ENCODE measurements around the gene SDK1.

The SDK1 gene

DNA sequence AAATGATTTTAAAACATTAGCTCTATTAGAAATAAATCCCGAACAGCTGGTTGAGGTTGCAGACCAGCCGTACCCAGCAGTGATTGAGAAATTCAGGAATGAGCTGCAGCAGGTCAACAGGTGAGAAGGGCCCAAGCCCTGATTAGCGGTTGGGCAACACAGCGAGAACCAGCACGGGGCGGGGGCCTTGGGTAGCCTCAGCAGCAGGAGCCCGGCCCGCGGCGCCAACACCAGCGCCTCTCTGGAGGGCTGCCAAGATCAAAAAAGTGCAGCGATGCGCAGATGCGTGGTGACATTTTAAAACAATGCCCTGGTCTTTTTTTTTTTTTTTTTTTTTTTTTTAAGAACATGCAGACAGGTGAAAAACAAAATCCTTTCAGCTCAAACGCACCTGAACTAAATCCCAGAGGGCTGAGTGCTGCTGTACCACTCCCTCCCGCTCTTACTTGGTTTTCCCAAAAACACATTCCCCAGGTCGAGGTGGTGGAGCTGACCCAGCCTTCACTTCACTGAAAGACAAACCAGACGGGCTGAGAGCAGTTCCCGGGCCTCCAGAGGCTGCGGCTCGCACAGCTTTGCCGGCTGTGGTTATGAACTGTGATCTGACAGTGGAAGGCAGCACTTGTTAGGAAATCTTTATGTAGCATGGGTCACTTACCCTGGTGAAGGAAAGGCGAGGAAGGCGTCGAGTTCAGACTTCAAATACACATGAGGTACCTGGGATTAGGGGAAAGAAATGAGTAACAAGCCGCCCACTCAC lies 579.4 kb downstream of the SDK1 start:
- DNase-seq (ENCODE audit: low spot score) = no peak

DNA sequence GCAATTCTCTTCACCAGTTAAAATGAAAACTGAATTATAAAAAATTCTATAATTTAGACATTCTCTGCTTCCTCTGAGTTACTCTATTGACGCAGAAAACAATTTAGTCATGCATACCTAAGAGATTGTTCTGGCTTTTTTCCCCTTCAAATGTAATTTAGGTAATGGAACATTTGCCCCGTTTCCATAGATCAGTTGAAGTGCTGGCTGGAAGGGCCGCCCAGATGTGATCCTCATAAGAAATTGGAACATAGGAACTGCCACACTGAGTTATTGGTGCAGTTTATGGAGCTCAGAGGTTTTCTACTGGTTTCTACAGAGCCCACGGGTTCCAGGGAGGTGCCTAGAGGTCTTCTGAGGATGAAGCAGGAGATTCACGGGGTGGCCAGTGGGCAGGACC lies 581.7 kb downstream of the SDK1 start:
- DNase-seq (ENCODE audit: low spot score) = no peak

DNA sequence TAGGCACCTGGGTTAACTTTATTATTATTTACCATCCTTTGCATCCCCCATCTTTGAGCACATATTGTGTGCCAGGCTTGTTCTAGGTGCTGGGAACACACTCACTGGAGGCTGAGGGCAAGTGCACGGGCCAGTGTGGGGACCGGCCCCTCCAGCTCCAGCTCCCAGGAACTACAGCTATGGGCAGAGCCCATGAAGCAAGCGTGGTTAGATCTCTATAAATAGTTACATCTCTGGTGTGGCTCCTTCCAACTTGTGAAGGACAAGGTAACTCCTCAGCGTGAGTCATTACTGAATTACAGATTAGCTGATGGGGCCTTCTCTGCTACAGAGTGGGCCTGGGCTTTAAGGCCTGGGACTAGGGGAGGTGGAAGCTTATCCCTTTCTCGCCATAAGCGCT lies 583.5 kb downstream of the SDK1 start:
- peak; percentile 10 for DNase-seq (ENCODE audit: low spot score)

DNA sequence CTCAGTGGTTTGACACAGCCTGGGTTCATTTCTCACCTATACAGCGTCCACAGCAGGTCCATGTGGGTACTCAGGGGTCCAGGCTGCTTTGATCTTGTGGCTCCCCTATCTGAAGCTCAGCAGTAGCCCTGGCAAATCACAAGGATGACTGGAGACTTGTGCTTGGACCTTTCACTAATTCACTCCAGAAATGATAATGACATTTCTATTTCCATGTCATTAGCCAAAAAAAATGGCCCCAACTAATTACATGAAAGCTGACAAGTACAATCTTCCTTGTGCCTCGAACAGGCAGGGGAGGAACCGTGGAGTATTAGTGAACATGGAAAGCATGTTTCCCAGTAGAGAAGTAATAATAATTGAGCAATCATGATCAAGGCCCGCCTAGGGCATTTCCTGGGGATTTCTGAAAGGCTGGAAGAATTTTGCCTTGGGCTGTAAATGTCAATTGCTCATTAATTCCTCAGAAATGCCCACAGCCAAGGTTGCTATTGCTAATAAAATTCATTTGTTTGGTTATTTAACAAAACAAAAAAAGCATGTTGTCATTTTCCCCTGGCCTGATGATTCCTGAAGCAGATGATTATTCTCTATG lies 586.1 kb downstream of the SDK1 start:
- no peak for DNase-seq (ENCODE audit: low spot score)

DNA sequence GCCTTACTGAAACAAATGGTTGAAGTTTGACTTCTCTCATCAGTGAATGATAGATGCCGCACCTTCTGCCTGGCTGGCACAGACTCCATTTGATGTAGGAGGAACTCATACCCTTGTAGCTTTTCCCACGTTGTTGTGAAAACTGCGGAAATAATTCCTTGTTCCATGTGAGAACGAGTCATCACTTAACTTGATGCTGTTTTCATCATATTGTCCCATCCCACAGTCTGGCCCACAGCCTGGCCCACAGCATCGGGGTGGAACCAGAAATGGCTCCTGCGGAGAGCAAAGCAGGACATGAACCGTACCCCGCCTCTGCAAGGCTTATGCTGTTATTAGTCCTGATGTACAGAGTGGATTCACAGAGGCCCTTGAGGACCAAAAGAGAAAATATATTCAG lies 587.0 kb downstream of the SDK1 start:
- no peak for DNase-seq (ENCODE audit: low spot score)

DNA sequence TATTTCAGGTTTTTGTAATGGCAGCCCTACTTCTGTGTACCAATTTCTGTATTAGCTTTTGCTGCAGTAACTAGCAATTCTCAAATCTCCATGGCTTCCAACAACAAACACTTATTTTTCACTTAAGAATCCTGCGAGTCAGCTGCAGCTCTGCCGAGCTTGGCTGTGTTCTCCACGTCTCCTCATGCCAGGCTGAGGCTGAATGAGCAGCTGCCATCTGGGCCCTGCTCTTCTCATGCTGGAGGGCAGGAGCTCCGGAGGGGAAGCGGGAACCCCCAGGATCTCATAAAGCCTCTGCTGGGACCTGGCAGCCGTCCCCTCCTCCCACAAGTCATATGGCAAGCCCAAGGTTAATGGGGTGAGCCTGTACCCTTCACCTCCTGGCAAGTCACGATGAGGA lies 591.1 kb downstream of the SDK1 start:
- DNase-seq (ENCODE audit: low spot score) = peak; percentile 21

DNA sequence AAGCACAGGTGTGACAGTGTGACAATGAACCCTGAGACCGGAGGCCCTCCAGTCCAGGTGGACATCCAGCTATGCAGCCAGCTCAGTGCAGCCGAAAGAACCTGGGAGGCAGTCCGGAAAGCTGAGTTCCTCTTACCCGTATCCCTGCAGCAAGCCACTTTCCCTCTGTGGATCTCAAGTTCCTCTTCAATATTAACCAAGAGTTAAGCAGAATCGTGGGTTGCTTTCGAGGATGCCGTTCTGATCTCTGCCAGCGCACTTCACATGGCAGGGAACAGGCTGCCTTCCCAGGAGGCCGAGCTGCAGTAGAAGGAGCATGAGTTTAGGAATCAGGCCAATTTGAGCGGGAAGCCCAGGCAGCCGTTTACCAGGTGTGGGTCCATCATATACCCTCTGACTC lies 591.6 kb downstream of the SDK1 start:
- no peak for DNase-seq (ENCODE audit: low spot score)

DNA sequence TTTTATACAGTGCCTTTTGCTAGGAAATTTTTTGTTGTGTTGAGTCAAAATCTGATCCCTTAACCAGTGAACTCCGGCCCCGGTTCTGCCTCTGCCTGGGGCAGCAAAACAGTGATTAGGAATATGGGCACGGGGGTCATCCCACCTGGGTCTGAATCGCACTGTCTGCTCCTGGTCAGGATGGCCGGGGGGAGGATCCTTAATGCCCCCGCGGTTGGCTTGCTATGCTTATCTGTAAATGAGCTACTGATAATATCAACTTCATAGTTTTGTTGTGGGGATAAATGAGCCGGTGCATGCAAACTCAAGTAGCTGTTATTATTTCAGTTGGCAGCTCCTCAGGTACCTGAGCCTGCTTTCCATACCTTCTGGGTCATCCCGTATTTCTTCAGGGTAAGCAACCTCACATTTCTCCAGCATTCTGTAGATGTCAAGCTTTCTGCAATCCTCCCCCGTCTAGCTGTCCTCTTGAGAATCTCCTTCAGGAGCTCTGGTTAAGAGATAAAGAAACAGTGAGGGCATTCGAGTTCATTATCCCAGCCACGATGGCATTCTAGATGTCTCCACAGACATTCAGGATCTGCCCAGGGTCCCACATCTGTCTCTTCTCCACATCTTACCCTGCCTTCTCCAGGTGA lies 592.2 kb downstream of the SDK1 start:
- no peak for DNase-seq (ENCODE audit: low spot score)

DNA sequence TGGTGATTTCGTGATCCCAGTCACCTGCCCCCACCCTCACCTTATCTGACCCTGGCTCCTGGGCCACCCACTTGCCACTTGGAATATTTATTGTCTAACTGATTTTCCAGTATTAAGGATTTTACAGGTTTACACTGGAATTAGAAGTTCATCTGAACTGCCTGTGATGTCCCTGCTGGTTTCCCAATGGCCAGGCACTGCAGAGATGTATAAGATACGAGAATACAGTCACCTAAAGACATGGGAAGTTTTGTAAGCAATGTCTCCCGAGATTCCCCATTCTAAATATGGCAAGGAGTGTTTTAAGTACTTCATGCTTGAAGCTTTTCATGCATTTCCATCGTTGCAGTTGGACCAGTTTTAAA lies 592.7 kb downstream of the SDK1 start:
- DNase-seq (ENCODE audit: low spot score) = no peak

DNA sequence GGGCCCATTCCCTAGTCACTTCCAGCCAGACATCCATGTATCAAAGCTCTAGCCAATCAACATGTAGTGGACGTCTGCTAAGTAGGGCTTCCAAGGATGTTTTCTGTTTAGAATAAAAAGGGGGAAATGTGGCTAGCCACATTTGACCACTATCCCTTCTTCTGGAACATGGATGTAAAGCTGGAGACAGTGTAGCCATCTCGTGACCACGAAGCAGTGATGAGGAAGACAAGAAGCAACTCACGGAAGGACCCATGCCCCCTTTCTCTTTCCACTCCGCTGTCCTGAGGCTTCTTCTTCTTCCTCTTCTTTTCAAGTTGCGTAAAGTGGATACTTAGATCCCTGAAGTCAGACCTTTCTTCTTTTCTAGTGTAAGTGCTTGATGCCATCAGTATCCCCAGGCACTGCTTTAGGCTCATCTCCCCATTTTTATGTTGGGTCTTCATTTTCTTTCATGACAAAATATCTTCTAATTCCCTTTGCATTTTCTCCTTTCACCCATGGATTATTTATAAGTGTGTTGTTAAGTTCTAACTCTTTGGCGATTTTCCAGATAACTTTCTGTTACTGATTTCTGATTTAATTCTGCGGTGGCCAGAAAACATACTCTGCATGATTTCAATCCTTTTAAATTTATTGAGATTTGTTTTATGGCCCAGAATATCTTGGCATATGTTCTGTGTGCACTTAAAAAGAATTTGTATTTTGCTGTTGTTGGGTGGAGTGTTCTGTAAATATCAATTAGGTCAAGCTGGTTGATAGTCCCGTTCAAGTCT lies 594.5 kb downstream of the SDK1 start:
- no peak for DNase-seq (ENCODE audit: low spot score)

DNA sequence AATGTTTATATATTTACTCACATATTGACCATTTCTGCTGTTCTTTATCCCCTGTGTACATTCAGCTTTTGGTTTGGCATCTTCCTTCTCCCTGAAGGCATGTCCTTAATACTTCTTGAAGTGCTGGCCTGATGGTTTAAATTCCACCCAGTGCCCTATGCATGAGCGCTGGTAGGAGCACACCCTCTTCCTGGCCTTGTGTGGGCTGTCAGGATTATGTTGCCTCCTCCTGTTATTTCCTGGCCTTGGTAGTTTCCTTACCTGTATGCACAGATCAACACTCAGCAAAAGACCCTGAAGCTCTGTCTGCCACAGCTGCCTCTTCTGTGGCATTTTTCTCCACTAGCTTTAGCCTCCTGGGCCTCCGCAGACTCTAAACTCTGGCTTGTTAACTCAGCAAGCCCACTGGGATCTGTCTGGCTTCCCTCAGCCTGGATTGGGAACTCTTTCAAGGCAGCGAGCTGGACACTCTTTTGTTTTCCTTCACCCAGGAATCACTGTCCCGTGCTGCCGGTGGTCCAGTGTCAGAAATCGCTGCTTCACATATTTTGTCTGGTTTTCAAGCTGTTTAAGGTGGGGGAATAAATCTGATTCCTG lies 595.2 kb downstream of the SDK1 start:
- no peak for DNase-seq (ENCODE audit: low spot score)

DNA sequence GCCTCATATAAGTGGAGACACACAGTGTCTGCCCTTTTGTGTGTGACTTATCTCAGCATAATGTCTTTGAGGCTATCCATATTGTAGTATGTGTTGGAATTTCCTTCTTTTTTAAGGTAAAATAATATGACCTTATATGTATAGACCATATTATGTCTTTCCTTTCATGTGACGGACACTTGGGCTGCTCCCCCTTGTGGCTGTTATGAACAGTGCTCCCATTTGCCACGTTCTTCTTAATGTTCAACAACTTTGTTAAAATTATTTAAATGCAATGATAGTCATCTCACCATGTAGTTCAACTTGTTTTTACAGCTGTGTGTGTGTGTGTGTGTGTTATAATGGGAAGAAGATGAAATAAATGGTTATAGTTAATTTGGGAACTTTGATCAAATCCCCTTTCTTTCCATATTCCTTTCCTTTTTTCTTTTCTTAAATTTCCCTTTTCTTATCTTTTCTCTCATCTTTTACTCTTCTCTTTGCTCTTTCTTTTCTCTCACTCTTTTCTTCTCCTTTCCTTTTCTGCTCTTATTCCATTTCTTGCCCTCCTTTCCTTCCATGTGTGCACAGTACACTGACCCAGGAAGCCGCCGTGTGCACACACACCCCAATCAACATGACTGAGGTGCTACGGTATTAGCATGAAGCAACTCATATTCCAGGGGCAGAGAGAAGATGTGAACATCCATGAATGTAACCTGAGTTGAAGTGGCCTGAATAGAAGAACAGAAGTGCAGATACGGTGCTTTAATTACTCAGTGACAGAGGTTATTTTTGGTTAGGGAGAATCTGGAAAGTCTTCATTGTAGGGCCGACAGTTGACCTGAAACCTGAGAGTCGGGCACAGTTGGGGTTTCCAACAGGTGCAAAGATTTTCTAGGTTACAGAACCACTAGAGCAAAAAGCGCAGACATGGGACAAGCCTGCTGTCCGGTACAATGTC lies 596.6 kb downstream of the SDK1 start:
- DNase-seq (ENCODE audit: low spot score) = peak; percentile 44

DNA sequence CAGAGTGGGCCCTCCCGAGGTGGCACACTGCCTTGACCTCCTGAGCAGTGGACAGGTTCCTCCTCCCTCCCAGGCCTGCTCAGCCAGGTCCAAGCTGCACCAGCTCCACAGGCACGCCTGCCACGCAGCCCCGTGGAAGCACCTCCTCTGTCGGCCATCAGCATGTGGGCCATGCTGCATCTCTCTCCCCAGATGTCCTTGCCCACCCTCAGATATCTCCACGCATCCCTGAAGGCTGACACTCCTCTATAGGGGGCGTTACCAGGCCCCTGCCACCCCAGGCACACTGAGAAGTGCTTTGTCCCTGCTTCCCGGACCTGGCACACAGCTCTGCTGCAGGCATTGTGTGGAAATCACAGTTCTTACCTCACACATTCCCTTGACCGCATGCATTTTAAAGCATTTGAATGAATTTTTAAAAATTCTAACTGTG lies 598.5 kb downstream of the SDK1 start:
- no peak for DNase-seq (ENCODE audit: low spot score)

DNA sequence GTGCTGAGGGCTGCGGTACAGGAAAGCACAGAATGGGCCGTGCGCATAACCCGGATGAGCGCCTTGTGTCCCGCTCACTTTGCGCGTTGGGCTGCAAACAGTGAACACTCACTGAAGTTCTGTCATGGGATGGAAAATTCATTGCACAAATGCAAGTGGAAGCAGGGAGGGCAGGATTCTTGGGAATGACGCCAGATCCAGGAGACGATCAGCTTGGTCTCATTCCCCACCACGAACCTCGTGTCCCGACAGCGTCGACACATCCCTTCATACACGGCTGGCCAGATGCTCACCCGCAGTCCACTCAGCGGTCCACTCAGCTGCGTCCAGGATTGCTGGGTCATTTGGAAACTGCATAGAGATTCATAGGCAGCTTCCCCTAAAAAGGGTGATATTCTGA lies 607.1 kb downstream of the SDK1 start:
- DNase-seq (ENCODE audit: low spot score) = no peak

DNA sequence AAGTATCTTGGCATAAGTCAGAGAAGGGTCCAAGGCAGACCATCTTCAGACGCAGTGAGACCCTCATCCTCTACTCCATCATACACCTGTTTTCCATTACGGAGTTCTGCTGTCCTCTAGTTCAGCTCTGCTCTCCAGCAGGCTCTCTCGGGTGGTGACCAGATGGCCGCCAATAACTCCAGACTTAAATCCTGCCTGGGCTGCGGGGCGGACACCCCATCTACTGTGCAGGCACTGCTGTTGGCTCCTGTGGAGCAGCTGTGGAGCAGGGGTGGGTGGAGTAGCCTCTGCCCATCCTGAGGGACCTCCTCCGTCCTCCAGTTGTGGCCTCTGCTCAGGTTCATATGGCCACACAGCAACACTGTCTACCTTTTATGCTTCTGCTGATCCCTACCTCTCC lies 608.1 kb downstream of the SDK1 start:
- DNase-seq (ENCODE audit: low spot score) = no peak

DNA sequence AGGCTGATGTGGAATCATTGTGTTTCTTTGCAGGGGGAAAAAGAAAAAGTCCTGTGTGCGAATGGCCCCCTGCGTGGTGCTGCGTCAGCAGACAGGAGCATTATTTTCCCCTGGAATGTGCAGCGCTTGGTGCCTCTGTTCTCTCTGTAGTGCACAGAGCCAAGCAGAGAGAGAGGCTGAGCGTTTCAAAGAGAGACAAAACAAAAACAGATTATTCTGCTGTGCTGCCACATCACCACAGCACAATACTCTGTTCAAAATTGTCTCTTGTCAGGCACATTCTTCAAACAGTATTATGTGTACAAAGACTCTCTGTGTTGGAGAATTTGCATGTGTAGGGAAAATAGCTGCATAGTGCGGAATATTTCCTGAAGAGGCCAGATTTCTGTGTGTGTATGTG lies 609.0 kb downstream of the SDK1 start:
- no peak for DNase-seq (ENCODE audit: low spot score)

DNA sequence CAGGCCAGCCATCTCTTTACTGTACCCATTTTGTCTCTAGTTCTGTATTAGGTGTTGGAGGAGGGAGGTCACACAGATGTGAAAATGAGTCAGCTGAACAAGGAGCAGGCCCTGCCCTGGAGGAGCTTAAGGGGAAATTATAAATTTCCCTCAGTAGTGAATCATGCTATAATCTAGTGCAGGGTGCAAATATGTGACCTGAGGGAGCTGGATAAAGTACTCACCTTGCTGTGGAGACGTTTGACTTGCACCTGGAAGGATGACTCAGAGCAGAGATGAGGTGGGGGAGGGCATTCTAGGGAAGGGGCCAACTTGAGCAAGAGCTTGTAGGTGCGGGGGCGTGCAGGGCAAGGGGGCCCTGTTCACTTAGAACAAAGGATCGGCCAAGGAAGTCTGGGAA lies 610.6 kb downstream of the SDK1 start:
- peak; percentile 88 for DNase-seq (ENCODE audit: low spot score)

DNA sequence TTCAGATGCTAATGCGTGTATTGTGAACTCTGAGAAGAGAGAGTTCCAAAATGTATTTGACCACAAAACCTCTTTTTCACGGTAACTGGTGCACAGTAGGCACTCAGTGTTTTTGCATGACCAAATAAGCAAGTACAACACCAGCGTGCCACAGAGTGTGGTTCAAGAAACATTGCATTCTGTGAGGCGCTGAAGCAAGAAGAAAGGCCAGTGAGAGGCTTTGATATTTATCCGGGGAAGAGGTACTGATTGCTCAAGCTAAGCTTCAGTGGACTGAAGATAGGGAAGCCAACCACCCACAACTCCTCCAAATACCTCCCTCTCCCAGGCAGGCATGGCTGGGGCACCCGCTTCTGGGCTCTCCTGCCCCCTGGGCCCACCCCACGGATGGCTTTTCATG lies 611.2 kb downstream of the SDK1 start:
- peak; percentile 80 for DNase-seq (ENCODE audit: low spot score)

DNA sequence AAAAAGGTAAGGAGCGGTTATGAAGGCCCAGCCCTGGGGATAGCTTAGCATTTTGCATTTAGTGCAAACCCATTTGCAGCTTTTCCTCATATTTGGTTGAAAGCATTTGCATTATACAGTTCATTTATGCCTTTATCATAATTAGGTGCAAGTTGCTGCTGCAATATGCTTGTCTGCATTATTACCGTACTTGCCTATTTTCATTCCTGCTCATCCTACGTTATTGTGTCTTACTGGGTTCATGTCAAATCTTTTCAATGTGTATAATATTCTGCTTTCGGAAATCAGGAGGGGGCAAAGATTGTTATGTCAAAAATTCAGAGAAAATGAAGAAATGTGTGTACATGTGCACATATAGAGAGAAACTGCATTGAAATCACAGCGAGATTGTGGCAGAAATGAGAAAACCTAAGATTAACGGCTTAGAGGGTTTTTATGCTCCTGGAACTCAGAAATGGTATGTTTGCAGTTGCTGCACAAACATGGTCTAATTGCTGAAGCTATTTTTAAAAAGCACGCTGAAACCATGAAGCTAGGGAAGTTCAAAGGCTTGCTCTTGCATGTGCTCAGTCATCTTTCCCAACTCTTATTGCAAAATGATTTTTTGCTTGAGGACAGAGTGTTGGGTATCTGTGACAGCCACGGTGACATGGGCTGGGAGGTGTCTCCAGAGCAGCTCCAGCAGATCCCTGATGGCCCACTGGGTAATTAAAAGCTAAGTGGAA lies 613.2 kb downstream of the SDK1 start:
- no peak for DNase-seq (ENCODE audit: low spot score)

DNA sequence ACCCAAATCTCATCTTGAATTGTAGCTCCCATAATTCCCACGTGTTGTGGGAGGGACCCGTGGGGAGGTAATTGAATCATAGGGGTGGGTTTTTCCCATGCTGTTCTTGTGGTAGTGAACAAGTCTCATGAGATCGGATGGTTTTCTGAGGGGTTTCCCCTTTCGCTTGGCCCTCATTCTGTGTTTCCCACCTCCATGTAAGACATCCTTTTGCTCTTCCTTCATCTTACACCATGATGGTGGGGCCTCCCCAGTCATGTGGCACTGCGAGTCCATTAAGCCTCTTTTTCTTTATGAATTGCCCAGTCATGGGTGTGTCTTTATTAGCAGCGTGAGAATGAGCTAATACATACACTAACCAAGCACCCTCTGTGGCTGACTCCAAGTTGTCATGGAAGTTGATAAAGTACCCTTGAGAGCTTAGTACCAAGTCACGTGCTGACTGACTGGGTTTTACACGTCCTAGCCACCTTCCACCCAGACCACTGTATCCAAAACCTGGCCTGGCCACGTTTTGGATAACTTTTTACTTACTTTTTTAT lies 614.4 kb downstream of the SDK1 start:
- no peak for DNase-seq (ENCODE audit: low spot score)
